ENCODE measurements around the gene PRR7.
A peak's percentile ranks its signal among the peaks of the same experiment; 100 is the strongest.

The PRR7 gene

GRCh38 chr5:177468685-177469628 lies 22.3 kb downstream of the PRR7 start:
- no peak overlapping the region for H3K4me2 ChIP-seq
- no peaks in the 10 kb centered on the region for H3K36me3 ChIP-seq (ENCODE audit: insufficient read depth)
- H3K9ac ChIP-seq = no peak overlapping the region
- H2AFZ ChIP-seq (ENCODE audit: low read depth) = no peak overlapping the region
- H3K4me1 ChIP-seq (ENCODE audit: low read depth, poor library complexity, severe bottlenecking) = peaks cover 5% of the 10 kb centered on the region
- H3K79me2 ChIP-seq (ENCODE audit: insufficient read depth, low read depth) = no peaks in the 10 kb centered on the region
- no peaks in the 10 kb centered on the region for H3K27me3 ChIP-seq (ENCODE audit: insufficient read depth, low read depth)
- no peaks in the 10 kb centered on the region for H4K20me1 ChIP-seq (ENCODE audit: insufficient read depth)
- no peak for TF ChIP-seq CTCF (conservative IDR thresholded peaks at IDR 0.05; ENCODE audit: low read depth, low read length)
- H3K4me3 ChIP-seq (IDR thresholded peaks at IDR 0.05; ENCODE audit: insufficient read depth, low read depth, low read length) = no peak overlapping the region
- H3K27ac ChIP-seq = no peak overlapping the region

- no peak overlapping the region for H3K4me3 ChIP-seq (IDR thresholded peaks at IDR 0.05; ENCODE audit: insufficient read depth, low read depth, low read length)
- H3K9ac ChIP-seq = no peak overlapping the region
- H4K20me1 ChIP-seq (ENCODE audit: insufficient read depth) = no peaks in the 10 kb centered on the region
- H2AFZ ChIP-seq (ENCODE audit: low read depth) = no peak overlapping the region
- TF ChIP-seq CTCF (conservative IDR thresholded peaks at IDR 0.05; ENCODE audit: low read depth, low read length) = no peak
- no peaks in the 10 kb centered on the region for H3K79me2 ChIP-seq (ENCODE audit: insufficient read depth, low read depth)
- no peak overlapping the region for H3K4me2 ChIP-seq
- no peaks in the 10 kb centered on the region for H3K27me3 ChIP-seq (ENCODE audit: insufficient read depth, low read depth)
- no peak overlapping the region for H3K27ac ChIP-seq
- peaks cover 5% of the 10 kb centered on the region for H3K4me1 ChIP-seq (ENCODE audit: low read depth, poor library complexity, severe bottlenecking)
- no peaks in the 10 kb centered on the region for H3K36me3 ChIP-seq (ENCODE audit: insufficient read depth)
Measured at GRCh38 chr5:177469750-177470525, 23.3 kb downstream of the PRR7 start.

- no peaks in the 10 kb centered on the region for H4K20me1 ChIP-seq (ENCODE audit: insufficient read depth)
- H3K4me3 ChIP-seq (IDR thresholded peaks at IDR 0.05; ENCODE audit: insufficient read depth, low read depth, low read length) = no peak overlapping the region
- H3K4me1 ChIP-seq (ENCODE audit: low read depth, poor library complexity, severe bottlenecking) = peaks cover 5% of the 10 kb centered on the region
- H3K9ac ChIP-seq = no peak overlapping the region
- no peak overlapping the region for H3K27ac ChIP-seq
- no peaks in the 10 kb centered on the region for H3K27me3 ChIP-seq (ENCODE audit: insufficient read depth, low read depth)
- H2AFZ ChIP-seq (ENCODE audit: low read depth) = no peak overlapping the region
- H3K4me2 ChIP-seq = no peak overlapping the region
- H3K79me2 ChIP-seq (ENCODE audit: insufficient read depth, low read depth) = no peaks in the 10 kb centered on the region
- no peaks in the 10 kb centered on the region for H3K36me3 ChIP-seq (ENCODE audit: insufficient read depth)
- no peak for TF ChIP-seq CTCF (conservative IDR thresholded peaks at IDR 0.05; ENCODE audit: low read depth, low read length)
Measured at GRCh38 chr5:177470759-177471536, 24.3 kb downstream of the PRR7 start.

DNA sequence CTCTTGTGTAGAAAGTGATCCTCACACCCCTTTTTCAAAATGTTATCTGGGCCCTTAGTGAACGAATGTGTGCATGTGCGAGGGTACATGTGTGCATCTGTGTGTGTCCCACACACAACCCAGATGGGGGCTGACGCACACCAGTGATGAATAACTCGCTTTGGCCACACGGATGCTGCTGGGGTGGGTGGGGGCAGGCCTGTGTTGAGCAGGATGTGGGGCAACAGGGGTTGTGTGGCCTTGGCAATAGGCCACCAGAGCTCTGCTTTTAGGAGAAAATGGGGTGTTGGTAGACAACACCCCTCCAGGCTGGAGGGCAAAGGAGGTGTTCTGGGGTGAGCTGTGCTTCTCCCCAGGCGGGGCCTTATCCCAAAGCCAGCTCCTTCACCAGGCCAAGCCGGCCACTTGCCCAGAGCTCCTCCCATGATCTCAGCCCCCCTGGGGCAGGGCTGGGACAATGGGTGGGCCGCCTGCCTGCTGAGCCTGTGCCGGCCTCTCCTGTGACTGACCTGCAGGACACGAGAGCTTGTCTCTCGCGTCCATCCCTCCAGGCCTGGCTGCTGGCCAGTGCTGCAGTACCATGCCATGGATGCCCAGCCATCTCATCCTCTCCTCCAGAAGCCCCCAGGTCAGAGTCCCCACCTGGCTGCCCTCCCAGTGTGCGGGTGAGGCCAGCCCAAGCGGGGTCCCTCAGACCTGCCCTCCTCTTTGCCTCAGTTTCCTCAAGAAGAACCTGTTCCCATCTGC lies 25.2 kb downstream of the PRR7 start:
- peaks cover 5% of the 10 kb centered on the region for H3K4me1 ChIP-seq (ENCODE audit: low read depth, poor library complexity, severe bottlenecking)
- H3K4me2 ChIP-seq = peak overlapping the region; percentile 68
- H3K27me3 ChIP-seq (ENCODE audit: insufficient read depth, low read depth) = no peaks in the 10 kb centered on the region
- no peak overlapping the region for H3K4me3 ChIP-seq (IDR thresholded peaks at IDR 0.05; ENCODE audit: insufficient read depth, low read depth, low read length)
- H3K79me2 ChIP-seq (ENCODE audit: insufficient read depth, low read depth) = no peaks in the 10 kb centered on the region
- no peaks in the 10 kb centered on the region for H3K36me3 ChIP-seq (ENCODE audit: insufficient read depth)
- TF ChIP-seq CTCF (conservative IDR thresholded peaks at IDR 0.05; ENCODE audit: low read depth, low read length) = no peak
- no peak overlapping the region for H2AFZ ChIP-seq (ENCODE audit: low read depth)
- no peak overlapping the region for H3K27ac ChIP-seq
- peak overlapping the region; percentile 50; the same call in 1 of the 2 replicates for H3K9ac ChIP-seq
- H4K20me1 ChIP-seq (ENCODE audit: insufficient read depth) = no peaks in the 10 kb centered on the region

Measured in KMS-11 (cell line).